Iris pigment epithelial cell (primary cell): ENCODE results near the gene COMMD8.
"Not testable (repeated sequence)": the region's sequence is repeated elsewhere in the genome, so short reads cannot be mapped to it uniquely, and the experiment has no call there.

Source experiments
- DNase-seq: peaks from one replicate; pipeline ENCODE4 v3.0.0-alpha.2; 2011; ENCODE audit warnings: low read depth

Gene COMMD8

GRCh38 chr4:47463235-47463956, at the start of gene COMMD8:
TSS of gene COMMD8 (minus strand) at chr4:47463702. CDS start at chr4:47463651, 51 bp downstream.
- peak; percentile 96 for DNase-seq

- DNase-seq: peak; percentile 36
Observed at GRCh38 chr4:47510506-47511143, 47.1 kb upstream of the COMMD8 start.

- DNase-seq: no peak
Observed at GRCh38 chr4:47505666-47506065, 42.2 kb upstream of the COMMD8 start.

GRCh38 chr4:47505147-47505546, 41.6 kb upstream of the COMMD8 start:
- DNase-seq: no peak

DNA sequence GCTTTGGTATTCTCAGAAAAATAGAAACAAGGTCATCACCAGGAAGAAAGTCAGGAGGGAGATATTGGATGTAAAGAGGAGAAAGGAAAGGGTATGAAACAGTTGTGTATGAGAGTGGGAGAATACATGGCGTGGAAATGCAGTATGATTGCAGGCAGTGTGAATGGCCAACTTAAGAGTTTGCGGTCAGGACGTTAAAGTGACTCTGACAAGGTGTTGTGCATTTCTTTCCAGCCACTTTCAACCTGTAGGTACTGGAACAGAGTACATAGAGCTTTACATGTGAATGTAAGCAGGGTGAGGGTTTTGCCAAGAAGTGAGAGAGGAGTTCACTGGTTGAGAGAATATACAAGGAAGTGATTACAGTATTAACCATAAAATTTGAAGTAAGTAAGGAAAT, 37.3 kb upstream of the COMMD8 start:
- no peak for DNase-seq

DNA sequence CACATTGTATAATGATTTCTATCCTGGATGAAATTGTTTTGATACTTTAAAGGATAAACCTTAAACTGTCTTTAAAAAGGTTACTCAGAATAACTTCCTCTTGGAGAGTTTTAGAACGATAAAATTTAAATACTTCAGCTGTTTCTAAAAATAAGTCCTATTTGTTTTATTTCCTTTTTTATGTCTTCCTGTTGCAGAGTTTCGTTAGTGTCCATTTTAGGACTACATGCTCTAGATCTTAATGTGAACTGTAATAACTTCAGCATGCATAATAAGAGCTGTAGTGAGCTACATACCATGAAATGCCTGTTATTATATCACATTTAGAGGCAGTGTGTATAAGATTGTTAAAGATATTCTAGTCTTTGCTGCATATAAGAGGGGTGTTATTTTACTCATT, 36.2 kb upstream of the COMMD8 start:
- no peak for DNase-seq

GRCh38 chr4:47498899-47499298, 35.4 kb upstream of the COMMD8 start:
- DNase-seq: no peak

- no peak for DNase-seq
Observed at GRCh38 chr4:47494124-47494430, 30.6 kb upstream of the COMMD8 start.

GRCh38 chr4:47493238-47494123, 30.0 kb upstream of the COMMD8 start:
- no peak for DNase-seq

DNA sequence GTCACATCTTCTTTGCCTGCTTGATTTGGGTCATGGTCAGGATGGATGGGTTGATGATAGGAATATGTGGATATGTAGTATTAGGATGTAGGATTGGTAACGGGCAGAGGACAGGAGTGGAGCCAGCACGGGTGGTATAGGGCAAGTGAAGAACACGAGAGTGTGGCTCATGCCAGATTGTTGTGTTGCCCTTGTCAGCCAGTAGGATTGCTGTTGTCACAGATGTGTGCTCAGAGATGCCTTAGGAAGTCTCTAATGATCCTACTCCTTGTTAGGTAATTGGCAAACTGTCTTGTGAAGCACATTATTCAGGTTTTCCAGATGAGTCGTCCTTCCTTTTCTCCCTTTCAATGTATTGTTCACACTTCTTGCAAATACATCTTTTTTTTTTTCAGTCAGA, 27.0 kb upstream of the COMMD8 start:
- peak; percentile 58 for DNase-seq

- DNase-seq: no peak
Observed at GRCh38 chr4:47488706-47489105, 25.2 kb upstream of the COMMD8 start.

GRCh38 chr4:47486727-47487126, 23.2 kb upstream of the COMMD8 start:
- DNase-seq: not testable (repeated sequence)

GRCh38 chr4:47486231-47486673, 22.8 kb upstream of the COMMD8 start:
- peak; percentile 31 for DNase-seq

DNA sequence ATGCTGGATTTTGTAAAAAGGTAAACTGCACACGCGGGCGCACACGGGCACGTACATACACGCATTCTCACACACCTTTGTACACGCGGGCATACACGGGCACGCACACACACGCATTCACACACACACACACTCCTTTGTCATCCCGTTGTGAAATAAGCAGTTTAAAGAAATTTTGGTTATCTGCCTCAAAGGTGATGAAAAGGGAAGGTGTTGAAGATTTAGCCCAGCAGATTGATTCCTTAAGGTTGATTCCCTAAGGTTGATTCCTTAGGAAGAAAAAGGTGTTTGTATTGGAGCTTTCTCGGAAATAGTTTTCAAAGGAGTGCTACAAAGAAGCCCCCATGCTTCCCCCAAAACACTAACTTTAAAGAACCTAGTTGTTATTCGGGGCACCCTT, 22.3 kb upstream of the COMMD8 start:
- DNase-seq: no peak

DNA sequence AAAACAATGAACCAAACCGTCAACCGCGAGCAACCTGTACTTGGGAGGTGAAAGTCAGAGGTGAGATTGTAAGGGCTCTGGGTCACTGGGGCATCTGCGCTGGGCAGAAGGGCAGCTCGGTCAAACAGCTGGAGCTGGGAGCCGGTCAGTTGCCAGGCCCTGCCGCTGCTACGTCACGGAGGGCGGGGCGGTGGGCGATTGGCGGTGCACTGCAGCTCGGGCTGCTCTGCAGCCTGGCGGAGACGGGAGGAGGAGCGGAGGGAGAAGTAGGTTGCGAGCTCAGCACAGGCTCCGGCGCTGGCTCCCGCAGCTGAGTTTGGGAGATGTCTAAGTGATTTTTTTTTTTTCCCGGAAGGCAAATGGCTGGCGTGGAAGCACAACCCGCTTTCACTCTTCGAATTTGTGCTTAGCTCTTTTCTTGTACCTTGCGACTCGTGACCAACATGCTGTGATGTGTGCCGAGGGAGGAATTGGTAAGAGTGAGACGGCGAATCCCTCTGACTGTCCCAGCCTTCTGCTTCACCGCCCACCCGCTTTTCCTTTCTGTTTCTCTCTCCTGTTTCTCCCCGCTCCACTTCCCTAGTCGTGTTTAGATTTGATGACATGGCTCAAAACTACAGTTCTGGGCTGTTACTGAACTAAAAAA, 21.7 kb upstream of the COMMD8 start, which contains the start of gene ATP10D:
Gene ATP10D, plus strand, starts transcription at position 229 of the 646 bp plus-strand sequence. CDS start 27,266 bp downstream, outside the sequence.
- DNase-seq: peak; percentile 97

GRCh38 chr4:47484168-47484567, 20.7 kb upstream of the COMMD8 start:
- DNase-seq: no peak

GRCh38 chr4:47483745-47484144, 20.2 kb upstream of the COMMD8 start:
- DNase-seq: peak; percentile 56

GRCh38 chr4:47482326-47482725, 18.8 kb upstream of the COMMD8 start:
- peak; percentile 88 for DNase-seq

DNA sequence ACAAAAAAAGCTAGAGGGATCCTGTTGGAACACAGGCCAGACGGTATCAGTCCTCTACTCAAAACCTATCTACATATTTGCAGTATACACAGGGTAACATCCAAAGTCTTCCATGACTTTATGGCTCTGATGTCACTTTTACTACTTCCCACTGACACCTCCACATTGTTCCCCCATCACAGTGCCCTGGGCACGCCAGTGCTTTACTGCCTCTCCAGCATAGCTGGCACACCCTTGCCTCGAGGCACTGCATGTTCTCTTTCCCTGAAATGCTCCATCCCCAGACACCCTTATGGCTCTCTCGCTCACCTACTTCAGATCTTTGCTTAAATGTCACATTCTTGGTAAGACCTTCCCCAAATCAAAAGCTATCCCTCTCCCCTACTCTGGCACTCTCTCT, 15.3 kb upstream of the COMMD8 start:
- no peak for DNase-seq

DNA sequence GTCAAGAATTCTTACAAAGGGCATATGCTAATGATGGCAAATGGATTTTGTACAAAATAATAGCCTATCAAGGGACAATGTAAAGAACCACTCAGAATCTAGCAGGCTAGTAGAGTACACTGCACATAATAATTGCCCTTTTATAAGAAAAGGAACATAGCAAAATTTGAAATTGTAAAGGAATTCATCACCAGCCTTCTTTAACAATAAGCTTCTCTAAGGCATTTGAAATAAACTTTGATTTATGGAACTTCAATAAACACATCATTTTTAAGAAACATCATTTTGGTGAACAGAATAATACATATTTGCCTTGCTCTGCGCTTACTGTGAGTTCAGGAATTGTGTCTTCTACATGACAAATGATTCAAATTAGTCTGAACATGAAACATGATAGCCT, 11.9 kb upstream of the COMMD8 start:
- DNase-seq: no peak

DNA sequence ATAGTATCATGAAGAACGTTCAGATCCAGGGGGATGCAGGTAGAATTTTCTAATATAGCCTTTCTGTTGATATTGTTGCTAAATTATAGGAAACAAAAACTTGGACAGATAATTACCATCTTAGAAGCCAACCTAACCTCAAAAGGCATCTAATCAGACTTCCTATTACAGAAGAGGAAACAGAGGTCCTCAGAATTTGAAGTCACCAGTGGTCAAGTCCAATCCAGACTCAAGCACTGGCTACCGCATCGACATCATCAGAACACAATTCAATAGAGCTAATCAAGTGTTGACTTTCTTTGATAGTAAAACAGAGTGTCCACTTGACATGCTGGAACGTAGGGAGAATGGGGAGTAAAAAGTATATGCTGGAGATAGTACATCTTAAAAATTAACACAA, 11.3 kb upstream of the COMMD8 start:
- DNase-seq: no peak

- DNase-seq: peak; percentile 38
Observed at GRCh38 chr4:47473141-47473750, 9.7 kb upstream of the COMMD8 start.
